Measurements from ENCODE around the gene GAPVD1. TPM values are rescaled to one million over a fixed set of nuclear protein-coding genes. Genes with fewer than 3 reads are reported as not detected.

The GAPVD1 gene
- total RNA-seq, 3 donors from 2014 or later = 49.3 to 77.0 (median 72.7) TPM

DNA sequence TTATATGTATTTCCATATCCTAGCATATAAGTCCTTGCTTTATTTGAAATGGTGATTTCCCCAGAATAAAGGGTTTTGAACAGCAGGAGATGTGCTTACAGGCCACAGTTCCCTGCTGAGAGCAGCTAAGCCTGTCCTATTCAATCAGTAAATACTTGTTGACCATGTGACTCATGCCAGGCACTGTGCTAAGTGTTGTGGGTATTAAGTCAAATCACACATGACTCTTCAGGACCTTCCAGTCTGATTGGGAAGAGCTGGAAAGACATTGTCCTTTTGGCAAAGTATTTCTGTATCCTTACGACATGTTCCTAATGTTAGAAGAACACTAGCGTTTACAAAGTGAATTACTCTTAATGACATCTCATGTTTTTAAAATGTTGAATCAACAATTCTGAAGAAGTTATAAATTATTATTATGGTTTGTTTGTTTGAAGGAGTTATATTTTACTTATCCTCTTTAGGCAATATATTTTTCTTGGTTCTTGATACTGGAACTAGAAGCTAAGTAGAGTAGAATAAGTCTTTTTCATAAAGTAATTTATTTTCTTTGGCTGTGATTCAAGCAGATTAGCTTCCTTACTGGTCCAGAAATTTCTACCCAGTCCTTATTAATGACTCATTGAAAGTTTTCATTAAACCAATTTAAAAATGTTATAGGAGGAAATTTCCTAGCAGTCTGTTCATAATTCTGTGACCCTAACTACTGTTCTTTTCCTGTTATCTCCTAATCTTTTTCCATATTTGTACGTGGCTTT, 82.1 kb downstream of the GAPVD1 start:
- Histone ChIP-seq H3K27ac (no peak overlapping the region), H3K4me1 (no peaks in the 10 kb centered on the region), H3K4me3 (no peak overlapping the region), H3K9me3 (no peaks in the 10 kb centered on the region), H3K36me3 (peaks cover 1% of the 10 kb centered on the region), H3K27me3 (no peaks in the 10 kb centered on the region)
- TF ChIP-seq CTCF (IDR thresholded peaks at IDR 0.05) (no peak), POLR2A (IDR thresholded peaks at IDR 0.05) (no peak), POLR2AphosphoS5 (IDR thresholded peaks at IDR 0.05) (no peak)
- DNase-seq (ENCODE audit: low spot score in 2 of 2) = no peak
- intact Hi-C loops (cut with DNase I; ENCODE audit: low total_unique reads) = no loop called here

DNA sequence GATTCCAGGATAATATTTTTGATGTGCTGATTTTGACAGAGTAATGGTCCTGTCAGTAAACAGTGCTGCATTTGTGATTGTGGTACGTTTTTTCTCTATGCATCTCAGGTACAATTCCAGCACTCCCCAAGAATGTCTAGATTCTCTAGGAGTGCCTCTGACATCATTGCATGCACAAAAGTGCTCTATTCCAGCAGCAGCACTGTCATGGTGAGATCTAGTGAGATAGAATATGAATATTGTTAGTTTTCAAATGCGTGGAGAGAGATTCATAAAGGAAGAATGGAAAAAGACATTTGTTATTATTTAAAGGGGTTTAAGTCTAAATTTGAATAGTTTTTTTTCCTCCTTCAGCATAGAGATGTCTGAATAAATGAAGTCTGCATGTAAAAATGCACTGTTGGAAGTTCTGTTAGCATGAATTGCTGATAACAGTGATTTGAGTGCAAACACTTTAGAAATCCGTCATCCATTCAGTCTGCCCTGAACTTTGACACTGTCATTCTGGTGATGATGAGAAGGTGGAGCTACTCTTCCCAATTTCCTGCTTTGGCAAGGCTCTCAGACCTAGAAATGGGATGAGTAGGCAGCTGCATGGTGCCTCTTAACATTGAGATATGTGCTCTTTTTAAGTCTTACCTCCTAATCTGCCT, 84.6 kb downstream of the GAPVD1 start:
- intact Hi-C loops (cut with DNase I; ENCODE audit: low total_unique reads) = no loop called here
- H3K4me1 ChIP-seq = no peaks in the 10 kb centered on the region
- H3K36me3 ChIP-seq = peaks cover 14% of the 10 kb centered on the region
- TF ChIP-seq POLR2AphosphoS5 (IDR thresholded peaks at IDR 0.05) (no peak), POLR2A (IDR thresholded peaks at IDR 0.05) (no peak), CTCF (IDR thresholded peaks at IDR 0.05) (no peak)
- DNase-seq (ENCODE audit: low spot score in 2 of 2) = no peak
- H3K4me3 ChIP-seq = no peak overlapping the region
- no peaks in the 10 kb centered on the region for H3K27me3 ChIP-seq
- no peak overlapping the region for H3K27ac ChIP-seq
- no peaks in the 10 kb centered on the region for H3K9me3 ChIP-seq

GRCh38 chr9:125355601-125356000, 94.0 kb downstream of the GAPVD1 start:
- TF ChIP-seq CTCF (IDR thresholded peaks at IDR 0.05) (no peak), POLR2A (IDR thresholded peaks at IDR 0.05) (no peak), POLR2AphosphoS5 (IDR thresholded peaks at IDR 0.05) (no peak)
- no peak for DNase-seq (ENCODE audit: low spot score in 2 of 2)
- H3K27me3 ChIP-seq = no peaks in the 10 kb centered on the region
- H3K27ac ChIP-seq = no peak overlapping the region
- intact Hi-C loops (cut with DNase I; ENCODE audit: low total_unique reads) = no loop called here
- H3K4me1 ChIP-seq = no peaks in the 10 kb centered on the region
- H3K9me3 ChIP-seq = no peaks in the 10 kb centered on the region
- peaks cover 6% of the 10 kb centered on the region for H3K36me3 ChIP-seq
- H3K4me3 ChIP-seq = no peak overlapping the region

- Histone ChIP-seq H3K4me3 (no peak overlapping the region), H3K9me3 (no peaks in the 10 kb centered on the region), H3K27me3 (no peaks in the 10 kb centered on the region), H3K4me1 (no peaks in the 10 kb centered on the region), H3K27ac (no peak overlapping the region), H3K36me3 (peaks cover 6% of the 10 kb centered on the region)
- no peak for DNase-seq (ENCODE audit: low spot score in 2 of 2)
- no peak for TF ChIP-seq POLR2A (IDR thresholded peaks at IDR 0.05)
- no peak for TF ChIP-seq CTCF (IDR thresholded peaks at IDR 0.05)
- no peak for TF ChIP-seq POLR2AphosphoS5 (IDR thresholded peaks at IDR 0.05)
- intact Hi-C loops (cut with DNase I; ENCODE audit: low total_unique reads) = no loop called here
Observed at GRCh38 chr9:125356032-125356431, 94.4 kb downstream of the GAPVD1 start.

- H3K9me3 ChIP-seq = no peaks in the 10 kb centered on the region
- intact Hi-C loops (cut with DNase I; ENCODE audit: low total_unique reads) = no loop called here
- H3K4me1 ChIP-seq = no peaks in the 10 kb centered on the region
- no peak for DNase-seq (ENCODE audit: low spot score in 2 of 2)
- H3K27ac ChIP-seq = no peak overlapping the region
- peaks cover 6% of the 10 kb centered on the region for H3K36me3 ChIP-seq
- no peak overlapping the region for H3K4me3 ChIP-seq
- no peaks in the 10 kb centered on the region for H3K27me3 ChIP-seq
- TF ChIP-seq POLR2AphosphoS5 (IDR thresholded peaks at IDR 0.05) (no peak), CTCF (IDR thresholded peaks at IDR 0.05) (no peak), POLR2A (IDR thresholded peaks at IDR 0.05) (no peak)
Observed at GRCh38 chr9:125359011-125359410, 97.4 kb downstream of the GAPVD1 start.

Measured in breast epithelium (tissue), 4 donors.